Adipocyte (in vitro differentiated cells): ENCODE results near the gene SUPT20H.

ENCODE experiments used
- DNase-seq: peaks from one replicate; pipeline ENCODE4 v3.0.0-alpha.2; 2015; ENCODE audit warnings: low read depth
- H3K27me3 ChIP-seq: replicated peaks from 2 replicates; pipeline ENCODE4 v1.7.0; 2013; ENCODE audit warnings: mild to moderate bottlenecking, low read length, moderate library complexity; ENCODE audit not compliant: control insufficient read depth, insufficient read depth
- H3K36me3 ChIP-seq: 2 replicates; pipeline ENCODE4 v1.7.0; 2013; ENCODE audit warnings: low read length, mild to moderate bottlenecking, moderate library complexity; ENCODE audit not compliant: control insufficient read depth, insufficient read depth, severe bottlenecking
- H3K4me1 ChIP-seq: 2 replicates; pipeline ENCODE4 v1.7.0; 2013; ENCODE audit warnings: mild to moderate bottlenecking, low read length, moderate library complexity; ENCODE audit not compliant: control insufficient read depth, insufficient read depth
- H3K4me3 ChIP-seq: 2 replicates; pipeline ENCODE4 v1.7.0; 2013; ENCODE audit warnings: mild to moderate bottlenecking, low read length, moderate library complexity
- H3K9ac ChIP-seq: 2 replicates; pipeline ENCODE4 v1.7.0; 2013; ENCODE audit warnings: mild to moderate bottlenecking, low read length, moderate library complexity
- H3K9me3 ChIP-seq: 2 replicates; pipeline ENCODE4 v1.7.0; 2013; ENCODE audit warnings: mild to moderate bottlenecking, low read length, moderate library complexity; ENCODE audit not compliant: control insufficient read depth

SUPT20H gene

GRCh38 chr13:37039896-37040295, 19.6 kb downstream of the SUPT20H start:
- H3K9ac ChIP-seq, result no peak overlapping the region
- DNase-seq, result no peak
- peaks cover 4% of the 10 kb centered on the region for H3K9me3 ChIP-seq
- no peaks in the 10 kb centered on the region for H3K27me3 ChIP-seq
- no peak overlapping the region for H3K4me3 ChIP-seq
- no peaks in the 10 kb centered on the region for H3K4me1 ChIP-seq
- peaks cover 95% of the 10 kb centered on the region for H3K36me3 ChIP-seq

GRCh38 chr13:37037241-37037640, 22.2 kb downstream of the SUPT20H start:
- H3K4me3 ChIP-seq, result no peak overlapping the region
- no peaks in the 10 kb centered on the region for H3K4me1 ChIP-seq
- peaks cover 6% of the 10 kb centered on the region for H3K9me3 ChIP-seq
- H3K36me3 ChIP-seq, result peaks cover 94% of the 10 kb centered on the region
- H3K27me3 ChIP-seq, result no peaks in the 10 kb centered on the region
- DNase-seq, result no peak
- H3K9ac ChIP-seq, result no peak overlapping the region

- peaks cover 12% of the 10 kb centered on the region for H3K4me1 ChIP-seq
- H3K36me3 ChIP-seq, result peaks cover 89% of the 10 kb centered on the region
- H3K9me3 ChIP-seq, result no peaks in the 10 kb centered on the region
- H3K4me3 ChIP-seq, result no peak overlapping the region
- peak; percentile 71 for DNase-seq
- H3K27me3 ChIP-seq, result no peaks in the 10 kb centered on the region
- H3K9ac ChIP-seq, result no peak overlapping the region
Measured at GRCh38 chr13:37029617-37030016, 29.9 kb downstream of the SUPT20H start.

- no peak overlapping the region for H3K9ac ChIP-seq
- no peak for DNase-seq
- H3K9me3 ChIP-seq, result no peaks in the 10 kb centered on the region
- H3K36me3 ChIP-seq, result peaks cover 90% of the 10 kb centered on the region
- no peak overlapping the region for H3K4me3 ChIP-seq
- H3K4me1 ChIP-seq, result peaks cover 21% of the 10 kb centered on the region
- no peaks in the 10 kb centered on the region for H3K27me3 ChIP-seq
Measured at GRCh38 chr13:37027639-37028038, 31.8 kb downstream of the SUPT20H start.

GRCh38 chr13:37026771-37027170, 32.7 kb downstream of the SUPT20H start:
- Histone ChIP-seq H3K4me3 (no peak overlapping the region), H3K36me3 (peaks cover 90% of the 10 kb centered on the region)

GRCh38 chr13:37023871-37024270, 35.6 kb downstream of the SUPT20H start:
- Histone ChIP-seq H3K4me3 (no peak overlapping the region), H3K9me3 (no peaks in the 10 kb centered on the region), H3K9ac (no peak overlapping the region), H3K27me3 (no peaks in the 10 kb centered on the region), H3K36me3 (peaks cover 95% of the 10 kb centered on the region), H3K4me1 (peaks cover 12% of the 10 kb centered on the region)
- peak; percentile 22 for DNase-seq

More at GRCh38 chr13:37026771-37027170, 32.7 kb downstream of the SUPT20H start:
- H3K9ac ChIP-seq, result no peak overlapping the region
- peaks cover 21% of the 10 kb centered on the region for H3K4me1 ChIP-seq
- no peak for DNase-seq
- no peaks in the 10 kb centered on the region for H3K9me3 ChIP-seq
- no peaks in the 10 kb centered on the region for H3K27me3 ChIP-seq

GRCh38 chr13:37014609-37015008, 44.9 kb downstream of the SUPT20H start:
- Histone ChIP-seq H3K4me3 (no peak overlapping the region), H3K9me3 (no peaks in the 10 kb centered on the region), H3K4me1 (peaks cover 11% of the 10 kb centered on the region), H3K9ac (no peak overlapping the region), H3K27me3 (no peaks in the 10 kb centered on the region), H3K36me3 (peaks cover 80% of the 10 kb centered on the region)
- peak; percentile 75 for DNase-seq

GRCh38 chr13:37011788-37012187, 47.7 kb downstream of the SUPT20H start:
- Histone ChIP-seq H3K4me1 (peaks cover 11% of the 10 kb centered on the region), H3K36me3 (peaks cover 85% of the 10 kb centered on the region), H3K4me3 (no peak overlapping the region), H3K9me3 (no peaks in the 10 kb centered on the region), H3K27me3 (no peaks in the 10 kb centered on the region), H3K9ac (no peak overlapping the region)
- DNase-seq, result no peak

- peaks cover 86% of the 10 kb centered on the region for H3K36me3 ChIP-seq
- no peaks in the 10 kb centered on the region for H3K27me3 ChIP-seq
Measured at GRCh38 chr13:37011002-37011401, 48.5 kb downstream of the SUPT20H start.

GRCh38 chr13:37010424-37010823, 49.1 kb downstream of the SUPT20H start:
- no peak overlapping the region for H3K9ac ChIP-seq
- H3K4me1 ChIP-seq, result peaks cover 11% of the 10 kb centered on the region
- peaks cover 85% of the 10 kb centered on the region for H3K36me3 ChIP-seq
- H3K27me3 ChIP-seq, result no peaks in the 10 kb centered on the region
- H3K9me3 ChIP-seq, result no peaks in the 10 kb centered on the region
- no peak for DNase-seq
- H3K4me3 ChIP-seq, result no peak overlapping the region

More at GRCh38 chr13:37011002-37011401, 48.5 kb downstream of the SUPT20H start:
- peak; percentile 45 for DNase-seq
- Histone ChIP-seq H3K9ac (no peak overlapping the region), H3K4me3 (no peak overlapping the region), H3K9me3 (no peaks in the 10 kb centered on the region), H3K4me1 (peaks cover 11% of the 10 kb centered on the region)

GRCh38 chr13:37009692-37010091, 49.8 kb downstream of the SUPT20H start:
- no peak overlapping the region for H3K9ac ChIP-seq
- no peaks in the 10 kb centered on the region for H3K9me3 ChIP-seq
- H3K4me1 ChIP-seq, result peaks cover 7% of the 10 kb centered on the region
- peaks cover 90% of the 10 kb centered on the region for H3K36me3 ChIP-seq
- H3K27me3 ChIP-seq, result no peaks in the 10 kb centered on the region
- DNase-seq, result no peak
- H3K4me3 ChIP-seq, result no peak overlapping the region

- Histone ChIP-seq H3K27me3 (no peaks in the 10 kb centered on the region), H3K9me3 (no peaks in the 10 kb centered on the region), H3K4me1 (peaks cover 18% of the 10 kb centered on the region), H3K4me3 (peak overlapping the region; percentile 99), H3K9ac (peak overlapping the region; percentile 98), H3K36me3 (peaks cover 44% of the 10 kb centered on the region)
- peak; percentile 9 for DNase-seq
Measured at GRCh38 chr13:37001921-37002250, 57.6 kb downstream of the SUPT20H start.
